Upper lobe of left lung (tissue), 4 donors: ENCODE data around the gene GRIK4.

Source experiments
- CTCF ChIP-seq, 6 experiments: fragments of 450-650 bp in 4 of 6; fragments of 200-600 bp in 2 of 6; sonication (generic) in 2 of 6; IDR thresholded peaks; one replicate each; pipeline ENCODE4 v1.5.1; 2016 to 2019; ENCODE audit warnings: antibody characterized with exemption in 6 of 6
- EP300 ChIP-seq, 4 donors: sonication (generic); formaldehyde crosslinking; IDR thresholded peaks; one replicate each; pipeline ENCODE4 v1.5.1; 2017; ENCODE audit warnings: antibody characterized with exemption in 4 of 4, control low read depth in 2 of 4
- POLR2A ChIP-seq, 4 donors: fragments of 450-650 bp; IDR thresholded peaks; one replicate each; pipeline ENCODE4 v1.5.1; 2016 to 2017; ENCODE audit warnings: antibody characterized with exemption in 4 of 4, mild to moderate bottlenecking in 2 of 4
- POLR2AphosphoS5 ChIP-seq, 2 donors: sonication (generic); formaldehyde crosslinking; IDR thresholded peaks; one replicate each; pipeline ENCODE4 v1.5.1; 2017; ENCODE audit warnings: antibody characterized with exemption in 2 of 2

GRCh38 chr11:120603071-120603470 is 91.5 kb downstream of the GRIK4 start:
- TF ChIP-seq POLR2A (IDR thresholded peaks at IDR 0.05) (no peak), POLR2AphosphoS5 (IDR thresholded peaks at IDR 0.05) (no peak), CTCF (IDR thresholded peaks at IDR 0.05) (no peak), EP300 (IDR thresholded peaks at IDR 0.05) (no peak)
